ENCODE results near the gene PFN3. TPM values are rescaled to one million over a fixed set of nuclear protein-coding genes. Genes with fewer than 3 reads are reported as not detected.
A peak's percentile ranks its signal among the peaks of the same experiment; 100 is the strongest.

The PFN3 gene
- total and polyA plus RNA-seq, 2 of the 13 experiments (the other 11 are each of a cell fraction or from before 2014, with no cell fraction given) = not detected

- TF ChIP-seq HMGXB4 (CRISPR knock-in tag; IDR thresholded peaks at IDR 0.05; ENCODE audit: borderline replicate concordance in 1 of 2, low read depth in 1 of 2) (no peak; a peak in 1 of 4 replicates), KDM4B (CRISPR knock-in tag; IDR thresholded peaks at IDR 0.05) (no peak), TRAFD1 (CRISPR knock-in tag; IDR thresholded peaks at IDR 0.05; ENCODE audit: borderline replicate concordance) (no peak), CREBL2 (CRISPR knock-in tag; IDR thresholded peaks at IDR 0.05; ENCODE audit: borderline replicate concordance) (no peak; the same call in 1 of the 2 replicates), CENPX (CRISPR knock-in tag; IDR thresholded peaks at IDR 0.05) (no peak), GFI1 (CRISPR knock-in tag; IDR thresholded peaks at IDR 0.05; ENCODE audit: borderline replicate concordance) (no peak; the same call in 1 of the 2 replicates), HHEX (CRISPR knock-in tag; IDR thresholded peaks at IDR 0.05) (no peak), XRCC5 (optimal IDR thresholded peaks at IDR 0.05; ENCODE audit: low read length) (peak; percentile 60), ARHGAP35 (CRISPR knock-in tag; IDR thresholded peaks at IDR 0.05; ENCODE audit: borderline replicate concordance) (no peak), E2F1 (CRISPR knock-in tag; IDR thresholded peaks at IDR 0.05) (no peak), ARID2 (CRISPR knock-in tag; IDR thresholded peaks at IDR 0.05; ENCODE audit: borderline replicate concordance) (no peak), NR2C2 (CRISPR knock-in tag; IDR thresholded peaks at IDR 0.05; ENCODE audit: borderline replicate concordance) (peak; percentile 80), ZNF577 (CRISPR knock-in tag; IDR thresholded peaks at IDR 0.05; ENCODE audit: borderline replicate concordance, low read depth) (no peak), SNAPC2 (CRISPR knock-in tag; IDR thresholded peaks at IDR 0.05) (no peak), TFAP4 (IDR thresholded peaks at IDR 0.05; ENCODE audit: borderline replicate concordance, low read depth) (peak; percentile 31; the same call in 1 of the 2 replicates), ARID5B (CRISPR knock-in tag; IDR thresholded peaks at IDR 0.05) (peak; percentile 70), ZNF3 (CRISPR knock-in tag; IDR thresholded peaks at IDR 0.05) (no peak), ZNF740 (CRISPR knock-in tag; IDR thresholded peaks at IDR 0.05) (no peak)
Observed at GRCh38 chr5:177447611-177448243, 47.3 kb upstream of the PFN3 start (continued).

Data from HepG2 (cell line).